SU-DHL-6 (cell line): Measurements from ENCODE around the gene RHEX.

Experiments used
- H2AFZ ChIP-seq: fragments of 200-600 bp; sonication (generic); 2 replicates; pipeline ENCODE4 v1.6.1; 2014; ENCODE audit warnings: low read depth, mild to moderate bottlenecking, moderate library complexity, mixed read lengths, antibody characterized with exemption, low read length; ENCODE audit not compliant: severe bottlenecking
- H3F3A ChIP-seq: fragments of 200-600 bp; shearing (Covaris generic); 2 replicates; pipeline ENCODE4 v1.6.0; 2016; ENCODE audit warnings: antibody characterized with exemption, mild to moderate bottlenecking; ENCODE audit not compliant: insufficient read depth
- H3K27ac ChIP-seq: fragments of 200-600 bp; sonication (generic); 2 replicates; pipeline ENCODE4 v1.5.1; 2016; ENCODE audit warnings: low read depth, mild to moderate bottlenecking, low read length, moderate library complexity, mixed read lengths
- H3K27me3 ChIP-seq: fragments of 200-600 bp; sonication (generic), shearing (Covaris generic); 2 replicates; pipeline ENCODE4 v1.6.0; 2014; ENCODE audit warnings: mild to moderate bottlenecking, low read length
- H3K36me3 ChIP-seq: fragments of 200-600 bp; sonication (generic); 2 replicates; pipeline ENCODE4 v1.6.1; 2014; ENCODE audit warnings: mild to moderate bottlenecking, low read length, mixed read lengths
- H3K4me2 ChIP-seq: fragments of 300-600, 200-600 bp; shearing (Covaris generic), sonication (generic); 2 replicates; pipeline ENCODE4 v1.6.0; 2014; ENCODE audit warnings: low read length, low read depth, mild to moderate bottlenecking; ENCODE audit not compliant: poor library complexity, severe bottlenecking
- H3K4me3 ChIP-seq: fragments of 200-600 bp; sonication (generic); 2 replicates; pipeline ENCODE4 v1.5.1; 2014; ENCODE audit warnings: antibody characterized with exemption, low read length, mild to moderate bottlenecking, mixed read lengths; ENCODE audit not compliant: insufficient read depth, poor library complexity, severe bottlenecking
- H3K79me2 ChIP-seq: fragments of 200-600 bp; sonication (generic); 2 replicates; pipeline ENCODE4 v1.6.1; 2014; ENCODE audit warnings: mild to moderate bottlenecking, low read length, moderate library complexity; ENCODE audit not compliant: insufficient read depth
- H3K9ac ChIP-seq: fragments of 200-600 bp; sonication (generic); 2 replicates; pipeline ENCODE4 v1.7.0; 2014; ENCODE audit warnings: mild to moderate bottlenecking, low read length
- H3K9me2 ChIP-seq: fragments of 200-600 bp; sonication (generic); replicated peaks from 2 replicates; pipeline ENCODE4 v1.6.1; 2014; ENCODE audit warnings: low read length; ENCODE audit not compliant: insufficient read depth
- H3K9me3 ChIP-seq: fragments of 200-600 bp; sonication (generic); 2 replicates; pipeline ENCODE4 v1.6.1; 2014; ENCODE audit warnings: low read length, mixed read lengths; ENCODE audit not compliant: insufficient read depth
- H4K20me1 ChIP-seq: fragments of 200-600 bp; sonication (generic); 2 replicates; pipeline ENCODE4 v1.6.1; 2014; ENCODE audit warnings: low read depth, mild to moderate bottlenecking, antibody characterized with exemption, low read length, moderate library complexity, mixed read lengths
- CTCF ChIP-seq: fragments of 200-600 bp; sonication (generic); IDR thresholded peaks from one replicate; pipeline ENCODE4 v1.5.1; 2017; ENCODE audit warnings: antibody characterized with exemption, mild to moderate bottlenecking, low read length, moderate library complexity; ENCODE audit not compliant: insufficient read depth, poor library complexity, severe bottlenecking
- EZH2phosphoT487 ChIP-seq: fragments of 200-600 bp; sonication (generic), shearing (Covaris generic); conservative IDR thresholded peaks from 2 replicates; pipeline ENCODE4 v1.6.1; 2018; ENCODE audit warnings: mild to moderate bottlenecking, antibody characterized with exemption, low read length, moderate library complexity, mixed read lengths

Gene RHEX

GRCh38 chr1:206065547-206066145 lies 12.7 kb downstream of the RHEX start:
- Histone ChIP-seq H3K4me2 (no peak overlapping the region), H3K36me3 (peaks cover 9% of the 10 kb centered on the region; the same call in 1 of the 2 replicates), H2AFZ (no peak overlapping the region), H3K79me2 (peaks cover 8% of the 10 kb centered on the region; the same call in 1 of the 2 replicates), H3K27me3 (no peaks in the 10 kb centered on the region), H3F3A (peaks cover 6% of the 10 kb centered on the region; the same call in 1 of the 2 replicates), H3K27ac (no peak overlapping the region), H3K9me2 (no peaks in the 10 kb centered on the region), H3K9ac (no peak overlapping the region), H3K9me3 (no peaks in the 10 kb centered on the region), H3K4me3 (no peak overlapping the region), H4K20me1 (no peaks in the 10 kb centered on the region)
- TF ChIP-seq EZH2phosphoT487: no peak
- TF ChIP-seq CTCF: no peak

- TF ChIP-seq CTCF (no peak), EZH2phosphoT487 (no peak)
- H3K36me3 ChIP-seq: peaks cover 10% of the 10 kb centered on the region; the same call in 1 of the 2 replicates
- no peak overlapping the region for H3K4me2 ChIP-seq
Measured at GRCh38 chr1:206066479-206067171, 13.7 kb downstream of the RHEX start.

GRCh38 chr1:206067486-206068227 lies 14.7 kb downstream of the RHEX start:
- H3K4me2 ChIP-seq: no peak overlapping the region
- H3F3A ChIP-seq: peaks cover 3% of the 10 kb centered on the region; the same call in 1 of the 2 replicates
- no peak overlapping the region for H3K9ac ChIP-seq

More at GRCh38 chr1:206066479-206067171, 13.7 kb downstream of the RHEX start:
- Histone ChIP-seq H3K9me2 (no peaks in the 10 kb centered on the region), H3K27me3 (no peaks in the 10 kb centered on the region), H2AFZ (no peak overlapping the region), H3K9ac (no peak overlapping the region), H4K20me1 (no peaks in the 10 kb centered on the region), H3K27ac (no peak overlapping the region), H3K79me2 (peaks cover 8% of the 10 kb centered on the region; the same call in 1 of the 2 replicates), H3K9me3 (no peaks in the 10 kb centered on the region), H3F3A (peaks cover 3% of the 10 kb centered on the region; the same call in 1 of the 2 replicates), H3K4me3 (no peak overlapping the region)

More at GRCh38 chr1:206067486-206068227, 14.7 kb downstream of the RHEX start:
- Histone ChIP-seq H3K36me3 (peaks cover 7% of the 10 kb centered on the region; the same call in 1 of the 2 replicates), H3K9me3 (no peaks in the 10 kb centered on the region), H3K27ac (no peak overlapping the region; the same call in 1 of the 2 replicates), H3K9me2 (no peaks in the 10 kb centered on the region), H2AFZ (no peak overlapping the region), H3K4me3 (no peak overlapping the region), H3K79me2 (peaks cover 8% of the 10 kb centered on the region; the same call in 1 of the 2 replicates), H4K20me1 (no peaks in the 10 kb centered on the region), H3K27me3 (no peaks in the 10 kb centered on the region)
- TF ChIP-seq EZH2phosphoT487 (no peak), CTCF (no peak)
